Astrocyte (in vitro differentiated cells and primary cell): Measurements from ENCODE around the gene OSBPL9. TPM values are rescaled to one million over a fixed set of nuclear protein-coding genes. Genes with fewer than 3 reads are reported as not detected.

ENCODE experiments used
- DNase-seq: peaks from one replicate; pipeline ENCODE4 v3.0.0-alpha.2; 2010; ENCODE audit warnings: low read depth
- FAIRE-seq: peaks from 2 replicates; lab custom pipeline; 2011; peaks lifted over from hg19 to GRCh38; lab: Jason Lieb, UNC
- H2AFZ ChIP-seq: 2 replicates; pipeline ENCODE4 v1.6.0; 2012; ENCODE audit warnings: low read depth, low read length, inconsistent platforms
- H3K27ac ChIP-seq: 2 replicates; pipeline ENCODE4 v1.5.1; 2011; ENCODE audit warnings: low read depth, low read length, inconsistent platforms
- H3K27me3 ChIP-seq: 2 replicates; pipeline ENCODE4 v1.6.0; 2011; ENCODE audit warnings: low read length, inconsistent platforms; ENCODE audit not compliant: insufficient read depth
- H3K36me3 ChIP-seq: 2 replicates; pipeline ENCODE4 v1.5.1; 2011; ENCODE audit warnings: low read length, inconsistent platforms; ENCODE audit not compliant: insufficient read depth
- H3K4me1 ChIP-seq: 2 replicates; pipeline ENCODE4 v1.5.1; 2011; ENCODE audit warnings: low read length, inconsistent platforms; ENCODE audit not compliant: insufficient read depth
- H3K4me2 ChIP-seq: 2 replicates; pipeline ENCODE4 v1.6.0; 2012; ENCODE audit warnings: low read length, inconsistent platforms
- H3K4me3 ChIP-seq: 2 replicates; pipeline ENCODE4 v1.5.1; 2011; ENCODE audit warnings: low read depth, mild to moderate bottlenecking, low read length, inconsistent platforms; ENCODE audit not compliant: insufficient read depth
- H3K79me2 ChIP-seq: 2 replicates; pipeline ENCODE4 v1.6.0; 2012; ENCODE audit warnings: mild to moderate bottlenecking, low read length, inconsistent platforms; ENCODE audit not compliant: insufficient read depth
- H3K9ac ChIP-seq: 2 replicates; pipeline ENCODE4 v1.6.0; 2012; ENCODE audit warnings: mild to moderate bottlenecking, low read length, inconsistent platforms
- H3K9me3 ChIP-seq: 2 replicates; pipeline ENCODE4 v1.5.1; 2012; ENCODE audit warnings: low read depth, mild to moderate bottlenecking, low read length, inconsistent platforms; ENCODE audit not compliant: insufficient read depth
- H4K20me1 ChIP-seq: 2 replicates; pipeline ENCODE4 v1.6.0; 2012; ENCODE audit warnings: low read length, inconsistent platforms; ENCODE audit not compliant: insufficient read depth
- H3K27ac Mint-ChIP-seq: one replicate; pipeline ENCODE4 v1.8.0; 2021; ENCODE audit warnings: mild to moderate bottlenecking, mixed read lengths; ENCODE audit not compliant: unreplicated experiment
- H3K27me3 Mint-ChIP-seq: one replicate; pipeline ENCODE4 v1.8.0; 2021; ENCODE audit warnings: low read depth, mixed read lengths; ENCODE audit not compliant: unreplicated experiment
- H3K36me3 Mint-ChIP-seq: one replicate; pipeline ENCODE4 v1.8.0; 2021; ENCODE audit warnings: low read depth, mixed read lengths; ENCODE audit not compliant: unreplicated experiment
- H3K4me1 Mint-ChIP-seq: one replicate; pipeline ENCODE4 v1.8.0; 2021; ENCODE audit warnings: low read depth, mixed read lengths; ENCODE audit not compliant: unreplicated experiment
- H3K4me3 Mint-ChIP-seq: one replicate; pipeline ENCODE4 v1.8.0; 2021; ENCODE audit warnings: mild to moderate bottlenecking, moderate library complexity, mixed read lengths; ENCODE audit not compliant: unreplicated experiment
- H3K9me3 Mint-ChIP-seq: one replicate; pipeline ENCODE4 v1.8.0; 2021; ENCODE audit warnings: mild to moderate bottlenecking, mixed read lengths; ENCODE audit not compliant: unreplicated experiment
- EZH2 ChIP-seq: IDR thresholded peaks from 2 replicates; pipeline ENCODE4 v1.6.1; 2012; ENCODE audit warnings: mild to moderate bottlenecking, low read length, inconsistent platforms; ENCODE audit not compliant: insufficient read depth
- total RNA-seq: library from RNA; stranded (reverse); gene quantifications from 2 replicates; pipeline ENCODE4 v1.2.1, GENCODE V29; 2021
- TF ChIP-seq, protein P1 (sequence below): IDR thresholded peaks from 2 replicates; pipeline ENCODE4 v1.5.1; 2011; ENCODE audit warnings: low read depth, mild to moderate bottlenecking, inconsistent platforms, low read length, moderate library complexity; ENCODE audit not compliant: insufficient read depth

The OSBPL9 gene
- total RNA-seq, 1 donor from 2014 or later = 117 TPM

DNA sequence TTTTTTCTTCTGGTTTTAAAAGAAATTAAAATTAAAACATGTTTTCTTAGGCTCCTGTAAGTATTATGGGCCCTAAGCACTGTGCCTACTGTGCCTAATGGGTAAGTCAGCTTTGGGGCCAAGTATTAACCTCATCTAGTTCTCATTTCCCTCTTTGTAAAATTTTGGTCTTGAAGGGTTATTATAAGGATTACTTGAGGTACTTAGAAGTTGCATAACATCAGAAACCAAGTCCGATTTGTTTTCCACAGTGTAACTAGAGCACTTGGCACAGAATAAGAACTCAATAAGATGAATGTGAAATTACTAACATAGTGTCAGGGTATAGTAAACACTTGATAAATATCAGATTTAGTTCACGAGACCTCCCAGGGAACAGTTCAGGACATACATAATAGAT, 16.4 kb upstream of the OSBPL9 start:
- no peaks in the 10 kb centered on the region for H3K9me3 Mint-ChIP-seq
- DNase-seq = no peak
- TF ChIP-seq, protein P1, sequence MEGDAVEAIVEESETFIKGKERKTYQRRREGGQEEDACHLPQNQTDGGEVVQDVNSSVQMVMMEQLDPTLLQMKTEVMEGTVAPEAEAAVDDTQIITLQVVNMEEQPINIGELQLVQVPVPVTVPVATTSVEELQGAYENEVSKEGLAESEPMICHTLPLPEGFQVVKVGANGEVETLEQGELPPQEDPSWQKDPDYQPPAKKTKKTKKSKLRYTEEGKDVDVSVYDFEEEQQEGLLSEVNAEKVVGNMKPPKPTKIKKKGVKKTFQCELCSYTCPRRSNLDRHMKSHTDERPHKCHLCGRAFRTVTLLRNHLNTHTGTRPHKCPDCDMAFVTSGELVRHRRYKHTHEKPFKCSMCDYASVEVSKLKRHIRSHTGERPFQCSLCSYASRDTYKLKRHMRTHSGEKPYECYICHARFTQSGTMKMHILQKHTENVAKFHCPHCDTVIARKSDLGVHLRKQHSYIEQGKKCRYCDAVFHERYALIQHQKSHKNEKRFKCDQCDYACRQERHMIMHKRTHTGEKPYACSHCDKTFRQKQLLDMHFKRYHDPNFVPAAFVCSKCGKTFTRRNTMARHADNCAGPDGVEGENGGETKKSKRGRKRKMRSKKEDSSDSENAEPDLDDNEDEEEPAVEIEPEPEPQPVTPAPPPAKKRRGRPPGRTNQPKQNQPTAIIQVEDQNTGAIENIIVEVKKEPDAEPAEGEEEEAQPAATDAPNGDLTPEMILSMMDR = no peak
- no peak for TF ChIP-seq EZH2
- no peak overlapping the region for H3K4me3 ChIP-seq
- H3K4me2 ChIP-seq = no peak overlapping the region
- H3K27me3 ChIP-seq = no peaks in the 10 kb centered on the region
- no peaks in the 10 kb centered on the region for H3K36me3 ChIP-seq
- H3K4me3 Mint-ChIP-seq = no peak overlapping the region
- H3K79me2 ChIP-seq = no peaks in the 10 kb centered on the region
- FAIRE-seq = no peak
- H3K27ac Mint-ChIP-seq = no peak overlapping the region
- H3K27me3 Mint-ChIP-seq = no peaks in the 10 kb centered on the region
- H3K4me1 Mint-ChIP-seq = no peaks in the 10 kb centered on the region
- H3K9me3 ChIP-seq = no peaks in the 10 kb centered on the region
- no peak overlapping the region for H2AFZ ChIP-seq
- H3K27ac ChIP-seq = no peak overlapping the region
- no peak overlapping the region for H3K9ac ChIP-seq
- no peaks in the 10 kb centered on the region for H3K36me3 Mint-ChIP-seq
- H4K20me1 ChIP-seq = no peaks in the 10 kb centered on the region
- H3K4me1 ChIP-seq = no peaks in the 10 kb centered on the region

DNA sequence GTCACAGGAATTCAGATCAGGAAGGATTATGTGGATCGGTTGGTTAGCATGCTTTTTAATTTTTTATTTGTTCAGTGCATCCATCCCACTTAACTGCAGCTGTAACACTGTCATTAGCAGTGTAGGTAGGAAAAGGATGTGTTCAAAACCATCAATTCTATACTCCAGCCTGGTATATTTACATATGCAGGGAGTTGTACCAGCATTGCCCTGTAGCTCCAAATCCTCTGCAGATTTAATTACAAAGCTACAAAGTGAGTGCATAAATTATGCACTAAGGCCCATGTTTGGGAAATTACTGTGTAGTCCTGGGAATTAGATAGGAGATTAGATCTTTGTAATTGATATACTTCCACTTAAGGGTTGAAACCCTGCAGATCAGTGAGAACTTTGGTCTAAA, 15.9 kb upstream of the OSBPL9 start:
- Histone ChIP-seq H3K36me3 (no peaks in the 10 kb centered on the region), H3K79me2 (no peaks in the 10 kb centered on the region), H2AFZ (no peak overlapping the region), H3K4me2 (no peak overlapping the region), H3K27me3 (no peaks in the 10 kb centered on the region), H3K9me3 (no peaks in the 10 kb centered on the region), H4K20me1 (no peaks in the 10 kb centered on the region), H3K9ac (no peak overlapping the region), H3K27ac (no peak overlapping the region), H3K4me1 (no peaks in the 10 kb centered on the region), H3K4me3 (no peak overlapping the region)
- TF ChIP-seq EZH2 = no peak
- TF ChIP-seq, protein P1 = no peak
- Mint-ChIP-seq H3K27ac (no peak overlapping the region), H3K4me1 (no peaks in the 10 kb centered on the region), H3K27me3 (no peaks in the 10 kb centered on the region), H3K36me3 (no peaks in the 10 kb centered on the region), H3K9me3 (no peaks in the 10 kb centered on the region), H3K4me3 (no peak overlapping the region)
- DNase-seq = no peak
- no peak for FAIRE-seq

DNA sequence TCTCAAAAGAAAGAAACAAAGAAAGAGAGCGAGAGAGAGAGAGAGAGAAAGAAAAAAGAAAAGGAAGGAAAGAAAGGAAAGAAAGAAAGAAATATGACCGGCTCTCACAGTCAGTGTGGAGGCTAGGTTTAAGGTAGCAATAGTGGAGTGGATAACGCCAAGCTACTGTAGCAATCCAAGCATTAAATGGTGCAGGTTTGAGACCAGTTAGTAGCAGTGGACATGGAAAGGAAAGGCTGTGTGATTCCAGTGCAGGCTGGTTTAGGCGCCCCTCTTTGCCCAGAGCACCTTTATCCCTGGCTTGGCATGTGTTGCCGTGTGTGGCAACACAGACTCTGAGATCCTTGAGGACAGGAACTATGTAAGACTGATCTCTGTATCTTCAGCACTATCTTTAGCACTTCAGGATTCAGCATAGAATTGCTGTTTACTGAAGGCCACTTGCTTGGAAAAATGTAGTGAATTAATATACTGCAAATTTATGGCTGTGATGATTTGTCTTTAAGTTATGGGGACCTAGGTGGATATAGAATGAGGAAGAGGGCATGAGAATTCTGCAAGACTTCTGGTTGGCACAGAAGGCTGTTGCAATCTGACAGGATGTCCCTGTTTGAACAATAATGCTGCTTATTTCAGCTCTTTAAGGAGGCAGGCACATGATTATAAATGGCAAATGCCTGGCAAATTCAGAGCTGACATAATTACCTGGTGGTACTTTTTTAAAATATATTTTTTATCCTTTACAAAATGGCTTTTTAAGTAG, 10.8 kb upstream of the OSBPL9 start:
- FAIRE-seq = no peak
- peak overlapping the region; percentile 24 for H2AFZ ChIP-seq
- TF ChIP-seq, protein P1 = no peak
- TF ChIP-seq EZH2 = no peak

More for the DNA sequence above, 10.8 kb upstream of the OSBPL9 start:
- no peak overlapping the region for H3K27ac ChIP-seq
- H3K9me3 Mint-ChIP-seq = no peaks in the 10 kb centered on the region
- no peaks in the 10 kb centered on the region for H4K20me1 ChIP-seq
- H3K27ac Mint-ChIP-seq = no peak overlapping the region
- no peaks in the 10 kb centered on the region for H3K9me3 ChIP-seq
- H3K36me3 ChIP-seq = no peaks in the 10 kb centered on the region
- no peaks in the 10 kb centered on the region for H3K4me1 ChIP-seq
- no peak overlapping the region for H3K4me3 ChIP-seq
- H3K9ac ChIP-seq = no peak overlapping the region
- H3K4me1 Mint-ChIP-seq = no peaks in the 10 kb centered on the region
- H3K79me2 ChIP-seq = no peaks in the 10 kb centered on the region
- DNase-seq = no peak
- no peaks in the 10 kb centered on the region for H3K27me3 ChIP-seq
- no peak overlapping the region for H3K4me2 ChIP-seq
- H3K4me3 Mint-ChIP-seq = no peak overlapping the region
- H3K27me3 Mint-ChIP-seq = no peaks in the 10 kb centered on the region
- H3K36me3 Mint-ChIP-seq = peaks cover 2% of the 10 kb centered on the region
